MM.1S (cell line): Measurements from ENCODE around the gene C6orf62.

Experiments
- CTCF ChIP-seq: fragments of 300-600 bp; sonication (generic); IDR thresholded peaks from 2 replicates; pipeline ENCODE4 v1.5.1; 2016; ENCODE audit warnings: antibody characterized with exemption, low read length, mixed read lengths
- EZH2 ChIP-seq: fragments of 300-600 bp; sonication (generic); optimal IDR thresholded peaks from 2 replicates; pipeline ENCODE3; 2017; ENCODE audit warnings: low read depth, mild to moderate bottlenecking, antibody characterized with exemption, low read length, mixed read lengths
- EZH2phosphoT487 ChIP-seq: fragments of 300-600 bp; sonication (generic); IDR thresholded peaks from 2 replicates; pipeline ENCODE4 v1.6.1; 2018; ENCODE audit warnings: antibody characterized with exemption, low read length

GRCh38 chr6:24740861-24741260 lies 21.9 kb upstream of the C6orf62 start:
- TF ChIP-seq EZH2phosphoT487 = no peak
- no peak for TF ChIP-seq CTCF
- no peak for TF ChIP-seq EZH2
